HepG2 (cell line): ENCODE data around the gene ALDH2. TPM values are rescaled to one million over a fixed set of nuclear protein-coding genes. Genes with fewer than 3 reads are reported as not detected.

Source experiments
- CHD4 ChIP-seq: fragments of 200-600 bp; sonication (generic); IDR thresholded peaks from 2 replicates; pipeline ENCODE4 v1.7.0; 2017; ENCODE audit warnings: mild to moderate bottlenecking, low read length, borderline replicate concordance
- CREM ChIP-seq, 2 experiments: sonication (generic) in 1 of 2; formaldehyde crosslinking in 1 of 2; IDR thresholded peaks; 2 replicates each; pipeline versions ENCODE4 v1.4.0 to v1.6.1; 2016 to 2020; ENCODE audit warnings: antibody characterized with exemption in 1 of 2, mild to moderate bottlenecking in 1 of 2, missing genetic modification reagents in 1 of 2
- KLF6 ChIP-seq: IDR thresholded peaks from 2 replicates; pipeline ENCODE4 v1.8.0; 2016; ENCODE audit warnings: missing biosample characterization, missing genetic modification reagents
- MIXL1 ChIP-seq: IDR thresholded peaks from 2 replicates; pipeline ENCODE4 v1.6.1; 2016
- MYC ChIP-seq: sonication (generic); formaldehyde crosslinking; IDR thresholded peaks from 2 replicates; pipeline ENCODE4 v1.9.0; 2021; ENCODE audit warnings: missing genetic modification reagents, borderline replicate concordance
- RFX5 ChIP-seq: IDR thresholded peaks from 2 replicates; pipeline ENCODE4 v1.6.1; 2011; ENCODE audit warnings: low read depth, low read length, improper control_type of control experiment
- SIX1 ChIP-seq: sonication (generic); formaldehyde crosslinking; IDR thresholded peaks from 2 replicates; pipeline ENCODE4 v1.4.0; 2020; ENCODE audit warnings: missing genetic modification reagents, borderline replicate concordance
- SKI ChIP-seq: fragments of 450-650 bp; IDR thresholded peaks from one replicate; pipeline ENCODE4 v1.6.1; 2018; ENCODE audit warnings: mild to moderate bottlenecking; ENCODE audit not compliant: partially characterized antibody
- YY1 ChIP-seq: IDR thresholded peaks from 2 replicates; pipeline ENCODE4 v1.6.1; 2011; ENCODE audit warnings: low read length, low read depth, moderate library complexity, mild to moderate bottlenecking; ENCODE audit not compliant: insufficient read depth, insufficient replicate concordance
- ZBTB38 ChIP-seq: sonication (generic); formaldehyde crosslinking; IDR thresholded peaks from 2 replicates; pipeline ENCODE4 v1.5.1; 2020; ENCODE audit warnings: mild to moderate bottlenecking, missing genetic modification reagents
- ZNF12 ChIP-seq: sonication (generic); formaldehyde crosslinking; IDR thresholded peaks from 2 replicates; pipeline ENCODE4 v1.5.0; 2020; ENCODE audit warnings: missing genetic modification reagents
- ZNF441 ChIP-seq: sonication (generic); formaldehyde crosslinking; IDR thresholded peaks from 2 replicates; pipeline ENCODE4 v1.7.0; 2021; ENCODE audit warnings: missing genetic modification reagents, borderline replicate concordance
- ZNF572 ChIP-seq: sonication (generic); formaldehyde crosslinking; IDR thresholded peaks from 2 replicates; pipeline ENCODE4 v1.5.1; 2020; ENCODE audit warnings: mild to moderate bottlenecking, missing genetic modification reagents
- ZNF652 ChIP-seq: IDR thresholded peaks from 2 replicates; pipeline ENCODE4 v1.6.1; 2016; ENCODE audit warnings: low read depth, borderline replicate concordance
- polyA plus RNA-seq, 8 experiments: library from polyadenylated mRNA; depleted of rRNA in 3 of 8; stranded (reverse) in 7 of 8; unstranded in 1 of 8; fragments of >200 nt; fragmentation: Illumina TruSeq in 4 of 8; extraction: Trizol in 4 of 8; gene quantifications; 2 replicates each; pipeline versions ENCODE4 v1.2.1 to v1.2.3, GENCODE V29; 2011 to 2016; ENCODE audit warnings: low read depth in 4 of 8, missing spikeins in 1 of 8, mixed read lengths in 1 of 8; ENCODE audit not compliant: insufficient read depth in 1 of 8
- total RNA-seq, 5 experiments: library from RNA; depleted of rRNA; stranded (reverse); fragments of >200 nt; fragmentation: Illumina TruSeq; extraction: Trizol; gene quantifications; 2 replicates each; pipeline ENCODE4 v1.2.3, GENCODE V29; 2016; ENCODE audit warnings: low read depth in 1 of 5
- TF ChIP-seq, protein P1 (sequence below): sonication (generic); formaldehyde crosslinking; IDR thresholded peaks from 2 replicates; pipeline ENCODE4 v1.5.1; 2020; ENCODE audit warnings: missing genetic modification reagents, mild to moderate bottlenecking, borderline replicate concordance
- TF ChIP-seq, protein P2 (sequence below): sonication (generic); formaldehyde crosslinking; IDR thresholded peaks from 2 replicates; pipeline ENCODE4 v1.5.0; 2020; ENCODE audit warnings: mild to moderate bottlenecking, missing genetic modification reagents, moderate library complexity
- TF ChIP-seq, protein P3 (sequence below): sonication (generic); formaldehyde crosslinking; IDR thresholded peaks from 2 replicates; pipeline ENCODE4 v1.5.1; 2020; ENCODE audit warnings: missing genetic modification reagents, mild to moderate bottlenecking, borderline replicate concordance
- TF ChIP-seq, protein P4 (sequence below), 2 experiments: sonication (generic) in 1 of 2; formaldehyde crosslinking in 1 of 2; IDR thresholded peaks; 2 replicates each; pipeline versions ENCODE4 v1.4.0 to v1.6.1; 2018 to 2020; ENCODE audit warnings: missing genetic modification reagents in 2 of 2, borderline replicate concordance in 1 of 2, low read depth in 1 of 2, mild to moderate bottlenecking in 1 of 2, missing biosample characterization in 1 of 2

Gene ALDH2
- total and polyA plus RNA-seq, 2 of the 13 experiments (the other 11 are each of a cell fraction or from before 2014, with no cell fraction given) = 78.8 to 103 TPM

DNA sequence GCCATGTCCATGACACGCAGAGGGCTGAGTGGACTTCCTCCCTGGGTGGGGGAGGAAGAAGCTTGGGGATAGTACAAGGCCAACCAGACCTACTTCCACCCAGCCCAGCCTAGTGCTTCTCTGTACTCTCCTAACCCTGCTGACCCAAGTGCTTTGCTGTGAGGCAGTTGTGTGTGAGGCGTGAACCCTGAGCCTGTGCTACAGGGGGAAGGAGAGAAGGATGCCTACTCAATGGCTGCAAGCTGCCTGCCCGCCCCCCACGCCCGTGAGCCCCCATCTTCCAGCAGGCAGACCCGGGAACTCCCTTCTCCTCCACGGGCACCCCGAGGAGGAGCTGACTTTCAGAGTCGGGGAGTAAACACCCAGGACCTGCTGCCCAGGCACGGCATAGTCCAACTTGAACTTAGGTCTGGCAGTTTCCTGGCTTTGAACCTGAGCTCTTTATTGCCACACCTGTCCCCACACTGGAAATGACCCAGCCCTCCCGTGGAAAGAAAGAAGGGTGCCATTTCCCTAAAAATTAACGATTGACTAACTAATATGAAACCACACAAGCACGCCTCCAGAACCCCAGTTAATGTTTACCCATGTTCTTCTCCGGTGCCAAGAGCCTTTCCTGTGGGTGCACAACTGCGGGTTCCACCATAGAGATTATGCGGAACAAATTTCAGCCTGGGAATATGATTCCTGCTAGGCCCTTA is 10.8 kb downstream of the ALDH2 start (continued):
- TF ChIP-seq, protein P1, sequence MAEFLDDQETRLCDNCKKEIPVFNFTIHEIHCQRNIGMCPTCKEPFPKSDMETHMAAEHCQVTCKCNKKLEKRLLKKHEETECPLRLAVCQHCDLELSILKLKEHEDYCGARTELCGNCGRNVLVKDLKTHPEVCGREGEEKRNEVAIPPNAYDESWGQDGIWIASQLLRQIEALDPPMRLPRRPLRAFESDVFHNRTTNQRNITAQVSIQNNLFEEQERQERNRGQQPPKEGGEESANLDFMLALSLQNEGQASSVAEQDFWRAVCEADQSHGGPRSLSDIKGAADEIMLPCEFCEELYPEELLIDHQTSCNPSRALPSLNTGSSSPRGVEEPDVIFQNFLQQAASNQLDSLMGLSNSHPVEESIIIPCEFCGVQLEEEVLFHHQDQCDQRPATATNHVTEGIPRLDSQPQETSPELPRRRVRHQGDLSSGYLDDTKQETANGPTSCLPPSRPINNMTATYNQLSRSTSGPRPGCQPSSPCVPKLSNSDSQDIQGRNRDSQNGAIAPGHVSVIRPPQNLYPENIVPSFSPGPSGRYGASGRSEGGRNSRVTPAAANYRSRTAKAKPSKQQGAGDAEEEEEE = 0 out of 2 replicates have a peak, but pooled peaks have one; percentile 64
- TF ChIP-seq, protein P2, sequence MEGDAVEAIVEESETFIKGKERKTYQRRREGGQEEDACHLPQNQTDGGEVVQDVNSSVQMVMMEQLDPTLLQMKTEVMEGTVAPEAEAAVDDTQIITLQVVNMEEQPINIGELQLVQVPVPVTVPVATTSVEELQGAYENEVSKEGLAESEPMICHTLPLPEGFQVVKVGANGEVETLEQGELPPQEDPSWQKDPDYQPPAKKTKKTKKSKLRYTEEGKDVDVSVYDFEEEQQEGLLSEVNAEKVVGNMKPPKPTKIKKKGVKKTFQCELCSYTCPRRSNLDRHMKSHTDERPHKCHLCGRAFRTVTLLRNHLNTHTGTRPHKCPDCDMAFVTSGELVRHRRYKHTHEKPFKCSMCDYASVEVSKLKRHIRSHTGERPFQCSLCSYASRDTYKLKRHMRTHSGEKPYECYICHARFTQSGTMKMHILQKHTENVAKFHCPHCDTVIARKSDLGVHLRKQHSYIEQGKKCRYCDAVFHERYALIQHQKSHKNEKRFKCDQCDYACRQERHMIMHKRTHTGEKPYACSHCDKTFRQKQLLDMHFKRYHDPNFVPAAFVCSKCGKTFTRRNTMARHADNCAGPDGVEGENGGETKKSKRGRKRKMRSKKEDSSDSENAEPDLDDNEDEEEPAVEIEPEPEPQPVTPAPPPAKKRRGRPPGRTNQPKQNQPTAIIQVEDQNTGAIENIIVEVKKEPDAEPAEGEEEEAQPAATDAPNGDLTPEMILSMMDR (CRISPR knock-in tag) = no peak
- TF ChIP-seq RFX5 = no peak
- TF ChIP-seq, protein P3, sequence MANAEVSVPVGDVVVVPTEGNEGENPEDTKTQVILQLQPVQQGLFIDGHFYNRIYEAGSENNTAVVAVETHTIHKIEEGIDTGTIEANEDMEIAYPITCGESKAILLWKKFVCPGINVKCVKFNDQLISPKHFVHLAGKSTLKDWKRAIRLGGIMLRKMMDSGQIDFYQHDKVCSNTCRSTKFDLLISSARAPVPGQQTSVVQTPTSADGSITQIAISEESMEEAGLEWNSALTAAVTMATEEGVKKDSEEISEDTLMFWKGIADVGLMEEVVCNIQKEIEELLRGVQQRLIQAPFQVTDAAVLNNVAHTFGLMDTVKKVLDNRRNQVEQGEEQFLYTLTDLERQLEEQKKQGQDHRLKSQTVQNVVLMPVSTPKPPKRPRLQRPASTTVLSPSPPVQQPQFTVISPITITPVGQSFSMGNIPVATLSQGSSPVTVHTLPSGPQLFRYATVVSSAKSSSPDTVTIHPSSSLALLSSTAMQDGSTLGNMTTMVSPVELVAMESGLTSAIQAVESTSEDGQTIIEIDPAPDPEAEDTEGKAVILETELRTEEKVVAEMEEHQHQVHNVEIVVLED (CRISPR knock-in tag) = no peak
- TF ChIP-seq, protein P4, sequence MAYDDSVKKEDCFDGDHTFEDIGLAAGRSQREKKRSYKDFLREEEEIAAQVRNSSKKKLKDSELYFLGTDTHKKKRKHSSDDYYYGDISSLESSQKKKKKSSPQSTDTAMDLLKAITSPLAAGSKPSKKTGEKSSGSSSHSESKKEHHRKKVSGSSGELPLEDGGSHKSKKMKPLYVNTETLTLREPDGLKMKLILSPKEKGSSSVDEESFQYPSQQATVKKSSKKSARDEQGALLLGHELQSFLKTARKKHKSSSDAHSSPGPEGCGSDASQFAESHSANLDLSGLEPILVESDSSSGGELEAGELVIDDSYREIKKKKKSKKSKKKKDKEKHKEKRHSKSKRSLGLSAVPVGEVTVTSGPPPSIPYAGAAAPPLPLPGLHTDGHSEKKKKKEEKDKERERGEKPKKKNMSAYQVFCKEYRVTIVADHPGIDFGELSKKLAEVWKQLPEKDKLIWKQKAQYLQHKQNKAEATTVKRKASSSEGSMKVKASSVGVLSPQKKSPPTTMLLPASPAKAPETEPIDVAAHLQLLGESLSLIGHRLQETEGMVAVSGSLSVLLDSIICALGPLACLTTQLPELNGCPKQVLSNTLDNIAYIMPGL (CRISPR knock-in tag; IDR thresholded peaks at IDR 0.05; ENCODE audit: borderline replicate concordance in 1 of 2, low read depth in 1 of 2) = no peak
- TF ChIP-seq SIX1 (CRISPR knock-in tag) = 0 out of 2 replicates have a peak, but pooled peaks have one; percentile 37
- TF ChIP-seq KLF6 (CRISPR knock-in tag) = peak; percentile 74; the same call in 1 of the 2 replicates
- TF ChIP-seq ZNF441 (CRISPR knock-in tag) = no peak
- TF ChIP-seq ZNF652 (CRISPR knock-in tag) = 0 out of 2 replicates have a peak, but pooled peaks have one; percentile 12
- peak; percentile 100 for TF ChIP-seq SKI
- no peak for TF ChIP-seq MIXL1 (CRISPR knock-in tag)
- TF ChIP-seq ZBTB38 (CRISPR knock-in tag) = peak; percentile 50; the same call in 1 of the 2 replicates
- TF ChIP-seq CHD4 = no peak
- TF ChIP-seq ZNF12 (CRISPR knock-in tag) = no peak
- no peak for TF ChIP-seq MYC (CRISPR knock-in tag)
- no peak for TF ChIP-seq YY1
- peak; percentile 41; the same call in 1 of the 2 replicates for TF ChIP-seq CREM (IDR thresholded peaks at IDR 0.05)
- TF ChIP-seq CREM (CRISPR knock-in tag; IDR thresholded peaks at IDR 0.05) = no peak
- TF ChIP-seq ZNF572 (CRISPR knock-in tag) = peak; percentile 54; the same call in 1 of the 2 replicates
